ENCODE results near the gene EIF3J. TPM values are rescaled to one million over a fixed set of nuclear protein-coding genes. Genes with fewer than 3 reads are reported as not detected.
A peak's percentile ranks its signal among the peaks of the same experiment; 100 is the strongest.
"Not testable (repeated sequence)": the region's sequence is repeated elsewhere in the genome, so short reads cannot be mapped to it uniquely, and the experiment has no call there.

EIF3J gene
- total RNA-seq = 78.4 TPM
- long read RNA-seq, transcript EIF3J-201 (8 exons, 2,569 nt) = major isoform, 51 of 77 reads
- long read RNA-seq, partial matches to known transcripts = 25 of 77 reads
- long read RNA-seq, other reads (novel, unspliced or antisense) = 1 of 77 reads

GRCh38 chr15:44536962-44537734 lies at the start of gene EIF3J:
Gene EIF3J (plus strand): TSS chr15:44537147. CDS start chr15:44537195, 48 bp downstream.
- DNase-seq (ENCODE audit: low spot score) = peak; percentile 98
- intact Hi-C loops (cut with DNase I) = loop anchor here (5.0 kb wide), 2 partner anchors 110 to 190 kb away; partner anchors contain the start of gene CTDSPL2

GRCh38 chr15:44489464-44489863 lies 47.5 kb upstream of the EIF3J start:
- intact Hi-C loops (cut with DNase I) = no loop called here
- no peak for DNase-seq (ENCODE audit: low spot score)

GRCh38 chr15:44490622-44491021 lies 46.3 kb upstream of the EIF3J start:
- no peak for DNase-seq (ENCODE audit: low spot score)

GRCh38 chr15:44492040-44492439 lies 44.9 kb upstream of the EIF3J start:
- DNase-seq (ENCODE audit: low spot score) = no peak
- intact Hi-C loops (cut with DNase I) = no loop called here

More at GRCh38 chr15:44490622-44491021, 46.3 kb upstream of the EIF3J start:
- intact Hi-C loops (cut with DNase I) = no loop called here

GRCh38 chr15:44492672-44493071 lies 44.3 kb upstream of the EIF3J start:
- no peak for DNase-seq (ENCODE audit: low spot score)
- intact Hi-C loops (cut with DNase I) = no loop called here

- DNase-seq (ENCODE audit: low spot score) = no peak
- intact Hi-C loops (cut with DNase I) = no loop called here
Observed at GRCh38 chr15:44495562-44495961, 41.4 kb upstream of the EIF3J start.

GRCh38 chr15:44500555-44500954 lies 36.4 kb upstream of the EIF3J start:
- intact Hi-C loops (cut with DNase I) = no loop called here
- no peak for DNase-seq (ENCODE audit: low spot score)

GRCh38 chr15:44501768-44502366 lies 35.1 kb upstream of the EIF3J start:
- intact Hi-C loops (cut with DNase I) = no loop called here
- no peak for DNase-seq (ENCODE audit: low spot score)

GRCh38 chr15:44516436-44516835 lies 20.5 kb upstream of the EIF3J start:
- intact Hi-C loops (cut with DNase I) = no loop called here
- DNase-seq (ENCODE audit: low spot score) = no peak

- intact Hi-C loops (cut with DNase I) = no loop called here
- no peak for DNase-seq (ENCODE audit: low spot score)
Observed at GRCh38 chr15:44519537-44519936, 17.4 kb upstream of the EIF3J start.

- no peak for DNase-seq (ENCODE audit: low spot score)
- intact Hi-C loops (cut with DNase I) = no loop called here
Observed at GRCh38 chr15:44525018-44525417, 11.9 kb upstream of the EIF3J start.

- no peak for DNase-seq (ENCODE audit: low spot score)
- intact Hi-C loops (cut with DNase I) = no loop called here
Observed at GRCh38 chr15:44527241-44527640, 9.7 kb upstream of the EIF3J start.

- intact Hi-C loops (cut with DNase I) = no loop called here
Observed at GRCh38 chr15:44529864-44530604, 6.9 kb upstream of the EIF3J start.

GRCh38 chr15:44530653-44531052 lies 6.3 kb upstream of the EIF3J start:
- intact Hi-C loops (cut with DNase I) = no loop called here
- DNase-seq (ENCODE audit: low spot score) = no peak

More at GRCh38 chr15:44529864-44530604, 6.9 kb upstream of the EIF3J start:
- no peak for DNase-seq (ENCODE audit: low spot score)

- DNase-seq (ENCODE audit: low spot score) = not testable (repeated sequence)
Observed at GRCh38 chr15:44532275-44532674, 4.7 kb upstream of the EIF3J start.

GRCh38 chr15:44532689-44533088 lies 4.3 kb upstream of the EIF3J start:
- DNase-seq (ENCODE audit: low spot score) = no peak
- intact Hi-C loops (cut with DNase I) = no loop called here

More at GRCh38 chr15:44532275-44532674, 4.7 kb upstream of the EIF3J start:
- intact Hi-C loops (cut with DNase I) = not testable (repeated sequence)

GRCh38 chr15:44535092-44535491 lies 1.9 kb upstream of the EIF3J start:
- intact Hi-C loops (cut with DNase I) = loop anchor here (5.0 kb wide), 2 partner anchors 108 to 192 kb away; partner anchors contain the start of gene CTDSPL2
- no peak for DNase-seq (ENCODE audit: low spot score)

GRCh38 chr15:44535523-44536301 lies 1.2 kb upstream of the EIF3J start:
- intact Hi-C loops (cut with DNase I) = loop anchor here (5.0 kb wide), 2 partner anchors 108 to 192 kb away; partner anchors contain the start of gene CTDSPL2
- no peak for DNase-seq (ENCODE audit: low spot score)

All from cardiac septum (tissue), 1 donor.